Trophoblast cell (in vitro differentiated cells and primary cell): Measurements from ENCODE around the gene PXDC1.
A peak's percentile ranks its signal among the peaks of the same experiment; 100 is the strongest.

Experiments
- DNase-seq, 2 donors: peaks; one replicate each; pipeline ENCODE4 v3.0.0-alpha.2; 2016
- H2AFZ ChIP-seq: 2 replicates; pipeline ENCODE4 v1.6.1; 2013; ENCODE audit warnings: low read length, moderate library complexity, mild to moderate bottlenecking; ENCODE audit not compliant: insufficient read depth, poor library complexity
- H2AK5ac ChIP-seq: 2 replicates; pipeline ENCODE4 v1.6.1; 2013; ENCODE audit warnings: mild to moderate bottlenecking, low read length
- H2BK120ac ChIP-seq: 2 replicates; pipeline ENCODE4 v1.6.1; 2013; ENCODE audit warnings: low read length, mild to moderate bottlenecking, moderate library complexity; ENCODE audit not compliant: insufficient read depth, poor library complexity
- H2BK12ac ChIP-seq: 2 replicates; pipeline ENCODE4 v1.6.1; 2013; ENCODE audit warnings: mild to moderate bottlenecking, low read length, moderate library complexity
- H2BK5ac ChIP-seq: 2 replicates; pipeline ENCODE4 v1.6.1; 2013; ENCODE audit warnings: low read length, low read depth, moderate library complexity, mild to moderate bottlenecking; ENCODE audit not compliant: poor library complexity
- H3K14ac ChIP-seq: 2 replicates; pipeline ENCODE4 v1.6.1; 2013; ENCODE audit warnings: mild to moderate bottlenecking, low read length
- H3K18ac ChIP-seq: 2 replicates; pipeline ENCODE4 v1.6.1; 2013; ENCODE audit warnings: mild to moderate bottlenecking, low read length
- H3K23ac ChIP-seq: 2 replicates; pipeline ENCODE4 v1.6.1; 2013; ENCODE audit warnings: low read length
- H3K27ac ChIP-seq: 2 replicates; pipeline ENCODE4 v1.5.1; 2013; ENCODE audit warnings: low read depth, mild to moderate bottlenecking, inconsistent platforms, low read length, moderate library complexity
- H3K27me3 ChIP-seq: 2 replicates; pipeline ENCODE4 v1.6.1; 2013; ENCODE audit warnings: inconsistent platforms, mild to moderate bottlenecking, low read length, moderate library complexity; ENCODE audit not compliant: insufficient read depth
- H3K36me3 ChIP-seq, 2 experiments: 1 replicate in 1 of 2; 2 replicates in 1 of 2; pipeline ENCODE4 v1.6.1; 2013; ENCODE audit warnings: low read length in 2 of 2, mild to moderate bottlenecking in 2 of 2, moderate library complexity in 1 of 2; ENCODE audit not compliant: insufficient read depth in 2 of 2, control insufficient read depth in 1 of 2
- H3K4ac ChIP-seq: 2 replicates; pipeline ENCODE4 v1.6.1; 2013; ENCODE audit warnings: low read depth, mild to moderate bottlenecking, low read length, moderate library complexity
- H3K4me1 ChIP-seq, 2 experiments: 1 replicate in 1 of 2; 2 replicates in 1 of 2; pipeline ENCODE4 v1.6.1; 2013; ENCODE audit warnings: low read length in 2 of 2, mild to moderate bottlenecking in 2 of 2, moderate library complexity in 1 of 2; ENCODE audit not compliant: insufficient read depth in 2 of 2, control insufficient read depth in 1 of 2
- H3K4me2 ChIP-seq: 2 replicates; pipeline ENCODE4 v1.6.1; 2013; ENCODE audit warnings: inconsistent platforms, mild to moderate bottlenecking, low read length, moderate library complexity
- H3K4me3 ChIP-seq: 2 replicates; pipeline ENCODE4 v1.5.1; 2013; ENCODE audit warnings: mild to moderate bottlenecking, low read depth, low read length, inconsistent platforms
- H3K79me1 ChIP-seq: one replicate; pipeline ENCODE4 v1.6.1; 2013; ENCODE audit warnings: low read length
- H3K79me2 ChIP-seq: 2 replicates; pipeline ENCODE4 v1.6.1; 2013; ENCODE audit warnings: low read length, mild to moderate bottlenecking; ENCODE audit not compliant: control insufficient read depth, insufficient read depth, poor library complexity
- H3K9ac ChIP-seq: 2 replicates; pipeline ENCODE4 v1.6.1; 2013; ENCODE audit warnings: mild to moderate bottlenecking, low read length
- H3K9me3 ChIP-seq: 2 replicates; pipeline ENCODE4 v1.6.1; 2013; ENCODE audit warnings: low read depth, mild to moderate bottlenecking, control low read depth, inconsistent platforms, low read length; ENCODE audit not compliant: insufficient read depth
- H4K12ac ChIP-seq: 2 replicates; pipeline ENCODE4 v1.6.1; 2013; ENCODE audit warnings: low read depth, mild to moderate bottlenecking, low read length, moderate library complexity
- H4K8ac ChIP-seq: 2 replicates; pipeline ENCODE4 v1.6.1; 2013; ENCODE audit warnings: low read depth, mild to moderate bottlenecking, low read length, moderate library complexity
- H4K91ac ChIP-seq: one replicate; pipeline ENCODE4 v1.6.1; 2013; ENCODE audit warnings: low read depth, mild to moderate bottlenecking, low read length, moderate library complexity
- WGBS: extraction: QIAGEN DNeasy Blood & Tissue Kit; methylation state at CpG from one replicate; pipeline ENCODE4 v1.1.7; 2013; ENCODE audit warnings: missing lambda C conversion rate; ENCODE audit not compliant: insufficient read length, insufficient coverage; ENCODE audit errors: extremely low coverage; 5-methylcytosine and 5-hydroxymethylcytosine counted together

PXDC1 gene

GRCh38 chr6:3742426-3743344 is 8.8 kb downstream of the PXDC1 start:
- no peak overlapping the region for H3K14ac ChIP-seq
- H2AFZ ChIP-seq, result no peak overlapping the region
- no peak overlapping the region for H4K8ac ChIP-seq

GRCh38 chr6:3742076-3742425 is 9.5 kb downstream of the PXDC1 start:
- Histone ChIP-seq H4K91ac (no peak overlapping the region), H3K27me3 (no peaks in the 10 kb centered on the region), H2BK120ac (no peak overlapping the region), H3K18ac (no peak overlapping the region), H3K14ac (no peak overlapping the region), H2BK12ac (no peak overlapping the region), H3K9ac (no peak overlapping the region), H4K8ac (no peak overlapping the region), H4K12ac (no peak overlapping the region), H3K4ac (no peak overlapping the region), H3K79me1 (no peaks in the 10 kb centered on the region), H2AFZ (no peak overlapping the region), H3K79me2 (peaks cover 3% of the 10 kb centered on the region), H3K27ac (no peak overlapping the region), H3K4me1 (peaks cover 0 to 2% of the 10 kb centered on the region in 2 experiments), H2AK5ac (no peak overlapping the region), H3K4me2 (no peak overlapping the region), H3K36me3 (peaks cover 41 to 47% of the 10 kb centered on the region in 2 experiments), H2BK5ac (no peak overlapping the region), H3K23ac (no peak overlapping the region), H3K4me3 (no peak overlapping the region), H3K9me3 (peaks cover 2% of the 10 kb centered on the region)
- peak in 1 of 2 donors; percentile 65 for DNase-seq
- WGBS, result no CpG with 5 or more reads among the region's 3 CpGs

More at GRCh38 chr6:3742426-3743344, 8.8 kb downstream of the PXDC1 start:
- H4K12ac ChIP-seq, result no peak overlapping the region
- H3K9ac ChIP-seq, result no peak overlapping the region
- H3K23ac ChIP-seq, result no peak overlapping the region
- WGBS, result no CpG with 5 or more reads among the region's 37 CpGs
- H3K79me1 ChIP-seq, result no peaks in the 10 kb centered on the region
- peaks cover 3% of the 10 kb centered on the region for H3K79me2 ChIP-seq
- H2AK5ac ChIP-seq, result no peak overlapping the region
- H3K18ac ChIP-seq, result no peak overlapping the region
- no peak overlapping the region for H2BK5ac ChIP-seq
- peak; percentile 82 to 97 for DNase-seq
- no peak overlapping the region for H4K91ac ChIP-seq
- no peaks in the 10 kb centered on the region for H3K27me3 ChIP-seq
- H3K9me3 ChIP-seq, result peaks cover 2% of the 10 kb centered on the region
- H3K4me1 ChIP-seq, result peaks cover 0 to 2% of the 10 kb centered on the region in 2 experiments
- peaks cover 35 to 41% of the 10 kb centered on the region in 2 experiments for H3K36me3 ChIP-seq
- H2BK12ac ChIP-seq, result no peak overlapping the region
- no peak overlapping the region for H2BK120ac ChIP-seq
- no peak overlapping the region for H3K4me3 ChIP-seq
- no peak overlapping the region for H3K4ac ChIP-seq
- H3K4me2 ChIP-seq, result no peak overlapping the region
- H3K27ac ChIP-seq, result no peak overlapping the region

DNA sequence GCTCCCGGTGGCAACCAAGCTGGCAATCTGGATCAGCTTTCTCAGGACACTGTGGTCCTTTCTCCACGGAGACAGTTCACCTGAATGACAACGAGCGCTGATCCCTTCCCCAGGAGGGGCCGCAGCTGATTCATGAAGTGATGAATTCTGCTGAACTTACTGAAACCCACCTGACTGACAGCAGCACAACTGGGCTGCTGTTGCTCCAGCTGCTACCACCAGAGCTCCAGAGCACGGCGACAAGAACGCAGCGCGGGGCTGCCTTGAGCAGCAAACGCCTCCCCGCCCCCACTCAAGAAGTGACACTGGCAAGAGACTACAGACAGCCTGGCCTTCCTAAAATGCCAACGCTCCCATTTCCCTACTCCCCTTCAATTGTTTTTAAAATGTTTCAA is 10.0 kb downstream of the PXDC1 start:
- Histone ChIP-seq H3K14ac (no peak overlapping the region), H3K4me1 (peaks cover 0 to 2% of the 10 kb centered on the region in 2 experiments), H2BK12ac (no peak overlapping the region), H4K91ac (no peak overlapping the region), H4K12ac (no peak overlapping the region), H3K23ac (no peak overlapping the region), H3K4ac (peak overlapping the region; percentile 37), H3K79me1 (no peaks in the 10 kb centered on the region), H3K4me2 (no peak overlapping the region), H4K8ac (no peak overlapping the region), H2AFZ (no peak overlapping the region), H3K18ac (peak overlapping the region; percentile 33), H2AK5ac (no peak overlapping the region), H2BK120ac (no peak overlapping the region), H3K27me3 (no peaks in the 10 kb centered on the region), H3K27ac (no peak overlapping the region), H3K79me2 (peaks cover 3% of the 10 kb centered on the region), H3K9me3 (peaks cover 2% of the 10 kb centered on the region), H3K9ac (no peak overlapping the region), H3K36me3 (peaks cover 40 to 48% of the 10 kb centered on the region in 2 experiments), H3K4me3 (no peak overlapping the region), H2BK5ac (no peak overlapping the region)
- WGBS, result no CpG with 5 or more reads among the region's 13 CpGs
- DNase-seq, result no peak

- H3K27ac ChIP-seq, result no peak overlapping the region
- H2BK5ac ChIP-seq, result no peak overlapping the region
- H2BK120ac ChIP-seq, result no peak overlapping the region
- H2AFZ ChIP-seq, result no peak overlapping the region
- no peak overlapping the region for H2AK5ac ChIP-seq
- H3K9ac ChIP-seq, result no peak overlapping the region
- H3K14ac ChIP-seq, result no peak overlapping the region
- peaks cover 3% of the 10 kb centered on the region for H3K79me2 ChIP-seq
- peaks cover 0 to 2% of the 10 kb centered on the region in 2 experiments for H3K4me1 ChIP-seq
- peak overlapping the region; percentile 24 for H3K4ac ChIP-seq
- no peak overlapping the region for H3K23ac ChIP-seq
- H3K18ac ChIP-seq, result peak overlapping the region; percentile 11
- H4K12ac ChIP-seq, result no peak overlapping the region
- peaks cover 40 to 51% of the 10 kb centered on the region in 2 experiments for H3K36me3 ChIP-seq
- H3K4me3 ChIP-seq, result no peak overlapping the region
- WGBS, result no CpG with 5 or more reads among the region's 16 CpGs
- peaks cover under 1% of the 10 kb centered on the region for H3K9me3 ChIP-seq
- no peaks in the 10 kb centered on the region for H3K79me1 ChIP-seq
- H4K91ac ChIP-seq, result no peak overlapping the region
- H4K8ac ChIP-seq, result no peak overlapping the region
- no peak for DNase-seq
- H2BK12ac ChIP-seq, result no peak overlapping the region
- no peak overlapping the region for H3K4me2 ChIP-seq
- no peaks in the 10 kb centered on the region for H3K27me3 ChIP-seq
These were observed 10.7 kb downstream of the PXDC1 start for GRCh38 chr6:3740551-3741476.
